ENCODE results near the gene RIC1.
"Not testable (repeated sequence)": the region's sequence is repeated elsewhere in the genome, so short reads cannot be mapped to it uniquely, and the experiment has no call there.

The RIC1 gene

GRCh38 chr9:5790923-5791322, 162.0 kb downstream of the RIC1 start:
- DNase-seq (ENCODE audit: low spot score): no peak

GRCh38 chr9:5791870-5792269, 163.0 kb downstream of the RIC1 start:
- no peak for DNase-seq (ENCODE audit: low spot score)

- no peak for DNase-seq (ENCODE audit: low spot score)
Measured at GRCh38 chr9:5793812-5794211, 164.9 kb downstream of the RIC1 start.

GRCh38 chr9:5796298-5796697, 167.4 kb downstream of the RIC1 start:
- DNase-seq (ENCODE audit: low spot score): no peak

- DNase-seq (ENCODE audit: low spot score): no peak
Measured at GRCh38 chr9:5798581-5798980, 169.7 kb downstream of the RIC1 start.

GRCh38 chr9:5799314-5799713, 170.4 kb downstream of the RIC1 start:
- peak; percentile 71 for DNase-seq (ENCODE audit: low spot score)

GRCh38 chr9:5800378-5800777, 171.5 kb downstream of the RIC1 start:
- not testable (repeated sequence) for DNase-seq (ENCODE audit: low spot score)

- no peak for DNase-seq (ENCODE audit: low spot score)
Measured at GRCh38 chr9:5800969-5801738, 172.2 kb downstream of the RIC1 start.

GRCh38 chr9:5801739-5802113, 172.8 kb downstream of the RIC1 start:
- no peak for DNase-seq (ENCODE audit: low spot score)

- DNase-seq (ENCODE audit: low spot score): no peak
Measured at GRCh38 chr9:5805478-5805877, 176.6 kb downstream of the RIC1 start.

- DNase-seq (ENCODE audit: low spot score): no peak
Measured at GRCh38 chr9:5811751-5812150, 182.8 kb downstream of the RIC1 start.

- DNase-seq (ENCODE audit: low spot score): no peak
Measured at GRCh38 chr9:5813824-5814223, 184.9 kb downstream of the RIC1 start.

GRCh38 chr9:5815461-5815860, 186.6 kb downstream of the RIC1 start:
- no peak for DNase-seq (ENCODE audit: low spot score)

GRCh38 chr9:5817862-5818261, 189.0 kb downstream of the RIC1 start:
- peak; percentile 36 for DNase-seq (ENCODE audit: low spot score)

GRCh38 chr9:5818424-5819142, 189.7 kb downstream of the RIC1 start:
- no peak for DNase-seq (ENCODE audit: low spot score)

- no peak for DNase-seq (ENCODE audit: low spot score)
Measured at GRCh38 chr9:5819174-5819573, 190.3 kb downstream of the RIC1 start.

GRCh38 chr9:5820425-5820824, 191.5 kb downstream of the RIC1 start:
- DNase-seq (ENCODE audit: low spot score): no peak

- no peak for DNase-seq (ENCODE audit: low spot score)
Measured at GRCh38 chr9:5825223-5825622, 196.3 kb downstream of the RIC1 start.
